Type B pancreatic cell (in vitro differentiated cells): Measurements from ENCODE around the gene LRIF1. TPM values are rescaled to one million over a fixed set of nuclear protein-coding genes. Genes with fewer than 3 reads are reported as not detected.

Experiments
- DNase-seq: peaks from one replicate; pipeline ENCODE4 v3.0.0; 2021; ENCODE audit warnings: mixed read lengths; ENCODE audit not compliant: unreplicated experiment; ENCODE audit errors: extremely low spot score
- H3K27ac Mint-ChIP-seq: 2 replicates; pipeline ENCODE4 v1.8.0; 2021; ENCODE audit warnings: mild to moderate bottlenecking, mixed read lengths
- H3K27me3 Mint-ChIP-seq: 2 replicates; pipeline ENCODE4 v1.8.0; 2021; ENCODE audit warnings: mixed read lengths
- H3K36me3 Mint-ChIP-seq: 2 replicates; pipeline ENCODE4 v1.8.0; 2021; ENCODE audit warnings: mixed read lengths
- H3K4me1 Mint-ChIP-seq: one replicate; pipeline ENCODE4 v1.8.0; 2021; ENCODE audit warnings: mixed read lengths; ENCODE audit not compliant: unreplicated experiment
- H3K4me3 Mint-ChIP-seq: 2 replicates; pipeline ENCODE4 v1.8.0; 2021; ENCODE audit warnings: mild to moderate bottlenecking, mixed read lengths
- H3K9me3 Mint-ChIP-seq: 2 replicates; pipeline ENCODE4 v1.8.0; 2021; ENCODE audit warnings: mixed read lengths
- CTCF ChIP-seq: fragments of 200-600 bp; sonication (generic); conservative IDR thresholded peaks from 2 replicates; pipeline ENCODE4 v1.5.0; 2021; ENCODE audit warnings: antibody characterized with exemption, mild to moderate bottlenecking
- total RNA-seq: library from RNA; stranded (reverse); gene quantifications from 2 replicates; pipeline ENCODE4 v1.2.1, GENCODE V29; 2021; ENCODE audit warnings: low replicate concordance

Gene LRIF1
- total RNA-seq, 1 donor from 2014 or later, result 10.1 TPM

GRCh38 chr1:110916274-110916668, 47.5 kb downstream of the LRIF1 start:
- Mint-ChIP-seq H3K9me3 (no peaks in the 10 kb centered on the region), H3K4me1 (no peaks in the 10 kb centered on the region), H3K27ac (peak overlapping the region; percentile 94), H3K4me3 (peak overlapping the region; percentile 45), H3K27me3 (peaks cover 3% of the 10 kb centered on the region), H3K36me3 (no peaks in the 10 kb centered on the region)
- no peak for TF ChIP-seq CTCF
- no peak for DNase-seq

GRCh38 chr1:110915804-110916203, 47.9 kb downstream of the LRIF1 start:
- H3K4me1 Mint-ChIP-seq, result no peaks in the 10 kb centered on the region
- H3K36me3 Mint-ChIP-seq, result no peaks in the 10 kb centered on the region
- H3K4me3 Mint-ChIP-seq, result no peak overlapping the region
- TF ChIP-seq CTCF, result no peak
- H3K9me3 Mint-ChIP-seq, result peaks cover 2% of the 10 kb centered on the region
- no peak for DNase-seq
- peaks cover 3% of the 10 kb centered on the region for H3K27me3 Mint-ChIP-seq
- peak overlapping the region; percentile 76 for H3K27ac Mint-ChIP-seq

GRCh38 chr1:110914676-110915075, 49.0 kb downstream of the LRIF1 start:
- no peak for DNase-seq
- Mint-ChIP-seq H3K27ac (no peak overlapping the region), H3K36me3 (no peaks in the 10 kb centered on the region), H3K4me1 (no peaks in the 10 kb centered on the region), H3K27me3 (peaks cover 6% of the 10 kb centered on the region), H3K4me3 (no peak overlapping the region), H3K9me3 (peaks cover 5% of the 10 kb centered on the region)
- no peak for TF ChIP-seq CTCF

GRCh38 chr1:110912784-110913183, 50.9 kb downstream of the LRIF1 start:
- H3K4me3 Mint-ChIP-seq, result no peak overlapping the region
- no peaks in the 10 kb centered on the region for H3K4me1 Mint-ChIP-seq

GRCh38 chr1:110903853-110904500, 59.7 kb downstream of the LRIF1 start:
- H3K4me1 Mint-ChIP-seq, result no peaks in the 10 kb centered on the region
- no peak for TF ChIP-seq CTCF
- no peak overlapping the region for H3K4me3 Mint-ChIP-seq
- DNase-seq, result no peak
- no peaks in the 10 kb centered on the region for H3K36me3 Mint-ChIP-seq
- H3K27ac Mint-ChIP-seq, result no peak overlapping the region
- H3K9me3 Mint-ChIP-seq, result no peaks in the 10 kb centered on the region
- no peaks in the 10 kb centered on the region for H3K27me3 Mint-ChIP-seq

More at GRCh38 chr1:110912784-110913183, 50.9 kb downstream of the LRIF1 start:
- Mint-ChIP-seq H3K27ac (no peak overlapping the region), H3K9me3 (peaks cover 5% of the 10 kb centered on the region), H3K36me3 (no peaks in the 10 kb centered on the region), H3K27me3 (peaks cover 6% of the 10 kb centered on the region)
- DNase-seq, result no peak
- no peak for TF ChIP-seq CTCF
